OCI-LY3 (cell line): ENCODE results near the gene SCFD1.
"Not testable (repeated sequence)": the region's sequence is repeated elsewhere in the genome, so short reads cannot be mapped to it uniquely, and the experiment has no call there.

Experiments
- H2AFZ ChIP-seq: fragments of 200-600, 300-600 bp; shearing (Covaris generic); 2 replicates; pipeline ENCODE4 v1.6.0; 2014; ENCODE audit warnings: antibody characterized with exemption, low read depth, low read length
- H3K27ac ChIP-seq: fragments of 200-600, 300-600 bp; sonication (generic); 2 replicates; pipeline ENCODE4 v1.5.1; 2014; ENCODE audit warnings: mild to moderate bottlenecking, low read length, moderate library complexity, mixed read lengths
- H3K27me3 ChIP-seq: fragments of 200-600, 300-600 bp; sonication (generic); 2 replicates; pipeline ENCODE4 v1.6.1; 2014; ENCODE audit warnings: low read depth, low read length, mixed read lengths
- H3K36me3 ChIP-seq: fragments of 200-600, 300-600 bp; sonication (generic); replicated peaks from 2 replicates; pipeline ENCODE3; 2014; ENCODE audit warnings: low read depth, low read length, mixed read lengths
- H3K4me1 ChIP-seq: fragments of 300-600, 200-600 bp; sonication (generic); 2 replicates; pipeline ENCODE4 v1.6.1; 2014; ENCODE audit warnings: low read length, mixed read lengths
- H3K4me2 ChIP-seq: fragments of 200-600, 300-600 bp; sonication (generic); 2 replicates; pipeline ENCODE4 v1.6.1; 2014; ENCODE audit warnings: low read length, mixed read lengths
- H3K4me3 ChIP-seq: fragments of 300-600, 200-600 bp; sonication (generic); 2 replicates; pipeline ENCODE4 v1.5.1; 2014; ENCODE audit warnings: antibody characterized with exemption, mild to moderate bottlenecking, low read length, moderate library complexity
- H3K79me2 ChIP-seq: fragments of 300-600, 200-600 bp; shearing (Covaris generic); 2 replicates; pipeline ENCODE4 v1.6.1; 2014; ENCODE audit warnings: mild to moderate bottlenecking, low read length, mixed read lengths
- H3K9ac ChIP-seq: fragments of 300-600, 200-600 bp; shearing (Covaris generic); 2 replicates; pipeline ENCODE4 v1.6.0; 2014; ENCODE audit warnings: mild to moderate bottlenecking, low read length, moderate library complexity
- H3K9me3 ChIP-seq: fragments of 200-600, 300-600 bp; shearing (Covaris generic); 2 replicates; pipeline ENCODE4 v1.6.1; 2014; ENCODE audit warnings: low read length, mixed read lengths; ENCODE audit not compliant: insufficient read depth
- H4K20me1 ChIP-seq: fragments of 200-600, 300-600 bp; sonication (generic); 2 replicates; pipeline ENCODE4 v1.6.1; 2016; ENCODE audit warnings: low read length, mixed read lengths; ENCODE audit not compliant: insufficient read depth
- EZH2phosphoT487 ChIP-seq: fragments of 200-600 bp; shearing (Covaris generic); IDR thresholded peaks from 2 replicates; pipeline ENCODE4 v1.6.1; 2018; ENCODE audit warnings: antibody characterized with exemption, mixed run types, low read depth
- TF ChIP-seq, protein P1 (sequence below): fragments of 200-600, 300-600 bp; sonication (generic); IDR thresholded peaks from 2 replicates; pipeline ENCODE4 v1.5.1; 2014; ENCODE audit warnings: antibody characterized with exemption, low read length, low read depth

Gene SCFD1

DNA sequence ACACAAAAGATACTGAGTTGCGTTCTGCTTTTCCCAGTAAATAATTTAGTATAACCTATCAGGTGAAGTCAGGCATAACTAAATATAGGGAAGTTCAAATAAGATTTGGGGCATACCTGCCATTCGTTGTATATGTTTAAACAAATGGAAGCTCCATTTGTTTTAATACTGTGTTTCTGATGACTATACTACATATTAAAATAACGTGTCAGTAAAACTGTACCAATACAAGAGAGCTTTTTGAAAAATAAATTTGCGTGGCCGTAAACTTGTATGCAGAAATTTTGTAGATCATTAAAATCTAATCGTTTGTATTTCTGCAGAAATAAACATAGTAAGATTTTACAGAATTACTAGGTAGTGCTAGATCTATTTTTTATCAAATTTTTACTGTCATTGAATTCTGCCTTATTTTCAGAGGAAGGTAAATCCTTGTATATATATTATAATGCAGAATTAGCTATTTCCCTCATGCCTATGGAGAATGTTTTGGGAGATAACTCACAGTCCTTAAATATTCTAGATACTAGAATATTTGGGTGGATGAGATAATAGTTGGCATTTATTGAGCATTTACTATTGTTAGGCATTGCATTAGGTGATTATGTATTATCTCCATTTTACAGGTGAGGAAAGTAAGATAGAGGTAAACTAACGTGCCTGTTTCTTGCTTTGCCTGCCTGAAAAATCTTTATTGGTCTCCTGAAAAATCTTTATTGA is 1.5 kb downstream of the SCFD1 start:
- Histone ChIP-seq H3K36me3 (peaks cover 15% of the 10 kb centered on the region), H3K4me3 (peak overlapping the region; percentile 94), H3K4me2 (peak overlapping the region; percentile 80), H3K9ac (peak overlapping the region; percentile 96), H4K20me1 (peaks cover 30% of the 10 kb centered on the region), H3K9me3 (no peaks in the 10 kb centered on the region), H2AFZ (no peak overlapping the region), H3K27me3 (no peaks in the 10 kb centered on the region), H3K27ac (no peak overlapping the region), H3K4me1 (peaks cover 44% of the 10 kb centered on the region), H3K79me2 (peaks cover 71% of the 10 kb centered on the region)
- TF ChIP-seq EZH2phosphoT487 = no peak
- TF ChIP-seq, protein P1, sequence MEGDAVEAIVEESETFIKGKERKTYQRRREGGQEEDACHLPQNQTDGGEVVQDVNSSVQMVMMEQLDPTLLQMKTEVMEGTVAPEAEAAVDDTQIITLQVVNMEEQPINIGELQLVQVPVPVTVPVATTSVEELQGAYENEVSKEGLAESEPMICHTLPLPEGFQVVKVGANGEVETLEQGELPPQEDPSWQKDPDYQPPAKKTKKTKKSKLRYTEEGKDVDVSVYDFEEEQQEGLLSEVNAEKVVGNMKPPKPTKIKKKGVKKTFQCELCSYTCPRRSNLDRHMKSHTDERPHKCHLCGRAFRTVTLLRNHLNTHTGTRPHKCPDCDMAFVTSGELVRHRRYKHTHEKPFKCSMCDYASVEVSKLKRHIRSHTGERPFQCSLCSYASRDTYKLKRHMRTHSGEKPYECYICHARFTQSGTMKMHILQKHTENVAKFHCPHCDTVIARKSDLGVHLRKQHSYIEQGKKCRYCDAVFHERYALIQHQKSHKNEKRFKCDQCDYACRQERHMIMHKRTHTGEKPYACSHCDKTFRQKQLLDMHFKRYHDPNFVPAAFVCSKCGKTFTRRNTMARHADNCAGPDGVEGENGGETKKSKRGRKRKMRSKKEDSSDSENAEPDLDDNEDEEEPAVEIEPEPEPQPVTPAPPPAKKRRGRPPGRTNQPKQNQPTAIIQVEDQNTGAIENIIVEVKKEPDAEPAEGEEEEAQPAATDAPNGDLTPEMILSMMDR = no peak

DNA sequence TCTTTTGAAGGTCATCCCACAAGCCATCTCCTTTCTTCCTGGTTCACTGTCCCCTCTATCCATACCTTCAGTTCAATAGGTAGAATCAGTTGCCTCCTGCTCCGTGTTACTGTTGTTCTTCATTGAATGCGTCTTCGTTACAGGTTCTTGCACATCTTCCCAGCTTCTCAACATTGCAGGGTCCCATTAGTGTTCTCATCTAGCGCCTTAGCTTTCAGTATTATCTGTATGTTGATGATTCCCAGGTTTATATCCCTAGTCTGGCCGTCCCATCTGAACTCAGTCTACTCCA is 2.0 kb downstream of the SCFD1 start:
- H3K36me3 ChIP-seq = peaks cover 15% of the 10 kb centered on the region
- TF ChIP-seq EZH2phosphoT487 = no peak
- TF ChIP-seq, protein P1 = no peak
- peaks cover 75% of the 10 kb centered on the region for H3K79me2 ChIP-seq
- no peak overlapping the region for H3K9ac ChIP-seq
- peaks cover 30% of the 10 kb centered on the region for H4K20me1 ChIP-seq
- no peak overlapping the region for H2AFZ ChIP-seq
- no peaks in the 10 kb centered on the region for H3K9me3 ChIP-seq
- H3K4me2 ChIP-seq = peak overlapping the region; percentile 80; the same call in 1 of the 2 replicates
- no peak overlapping the region for H3K4me3 ChIP-seq
- H3K27ac ChIP-seq = no peak overlapping the region
- H3K4me1 ChIP-seq = peaks cover 39% of the 10 kb centered on the region
- H3K27me3 ChIP-seq = no peaks in the 10 kb centered on the region

- H3K9me3 ChIP-seq = no peaks in the 10 kb centered on the region
- peaks cover 16% of the 10 kb centered on the region for H3K36me3 ChIP-seq
- peaks cover 26% of the 10 kb centered on the region for H3K4me1 ChIP-seq
- peaks cover 75% of the 10 kb centered on the region for H3K79me2 ChIP-seq
- H3K4me2 ChIP-seq = no peak overlapping the region
- no peak for TF ChIP-seq EZH2phosphoT487
- TF ChIP-seq, protein P1 = no peak
- peaks cover 30% of the 10 kb centered on the region for H4K20me1 ChIP-seq
- H3K27me3 ChIP-seq = no peaks in the 10 kb centered on the region
- no peak overlapping the region for H3K9ac ChIP-seq
- no peak overlapping the region for H2AFZ ChIP-seq
- H3K4me3 ChIP-seq = no peak overlapping the region
- H3K27ac ChIP-seq = no peak overlapping the region
Observed at GRCh38 chr14:30625533-30625932, 3.4 kb downstream of the SCFD1 start.

GRCh38 chr14:30629432-30629831 is 7.3 kb downstream of the SCFD1 start:
- not testable (repeated sequence) for H3K27me3 ChIP-seq, H3K4me2 ChIP-seq, H3K4me1 ChIP-seq, H3K9ac ChIP-seq, H3K4me3 ChIP-seq, H2AFZ ChIP-seq, H3K27ac ChIP-seq, H3K9me3 ChIP-seq
- H3K79me2 ChIP-seq = peaks cover 50% of the 10 kb centered on the region
- peaks cover 22% of the 10 kb centered on the region for H3K36me3 ChIP-seq
- H4K20me1 ChIP-seq = peaks cover 29% of the 10 kb centered on the region
